Measurements from ENCODE around the gene ZNF511. TPM values are rescaled to one million over a fixed set of nuclear protein-coding genes. Genes with fewer than 3 reads are reported as not detected.
A peak's percentile ranks its signal among the peaks of the same experiment; 100 is the strongest.

The ZNF511 gene
- polyA plus RNA-seq, 1 donor from 2014 or later: 17.6 TPM

DNA sequence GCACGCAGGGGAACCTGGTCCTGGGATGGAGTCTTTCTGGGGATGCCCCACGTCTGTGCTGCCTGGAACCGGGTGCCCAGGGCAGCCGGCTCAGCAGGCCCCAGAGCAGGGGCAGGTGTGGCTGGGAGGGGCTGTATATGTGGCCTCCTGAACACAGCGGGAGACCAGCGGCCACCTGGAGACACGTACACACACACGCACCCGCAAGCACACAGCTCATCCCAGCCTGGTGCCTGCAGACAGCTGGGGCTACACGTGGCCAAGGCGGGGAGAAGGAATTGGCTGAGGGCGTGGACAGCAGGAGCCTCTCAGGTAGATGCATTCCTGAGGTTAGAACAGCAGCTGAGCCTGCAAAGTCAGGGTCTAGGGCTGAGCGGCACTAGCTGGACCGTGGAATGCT lies 46.0 kb upstream of the ZNF511 start:
- Histone ChIP-seq H2AFZ (ENCODE audit: low read depth, low read length) (no peak overlapping the region), H3K4me3 (ENCODE audit: low read length) (peak overlapping the region; percentile 56), H4K20me1 (ENCODE audit: insufficient read depth) (no peaks in the 10 kb centered on the region), H3K4me2 (ENCODE audit: low read length) (no peak overlapping the region), H3K9me3 (ENCODE audit: low read length) (no peaks in the 10 kb centered on the region), H3K27me3 (ENCODE audit: insufficient read depth, low read depth, low read length) (no peaks in the 10 kb centered on the region), H3K9me2 (ENCODE audit: insufficient read depth, low read length) (no peaks in the 10 kb centered on the region), H3K79me2 (replicated peaks; ENCODE audit: insufficient read depth, low read length) (no peaks in the 10 kb centered on the region), H3K36me3 (ENCODE audit: insufficient read depth, low read length) (no peaks in the 10 kb centered on the region), H3F3A (ENCODE audit: insufficient read depth, low read length, poor library complexity, severe bottlenecking) (no peaks in the 10 kb centered on the region), H3K27ac (ENCODE audit: low read length) (no peak overlapping the region), H3K9ac (ENCODE audit: low read length) (no peak overlapping the region)
- TF ChIP-seq SMC3 (conservative IDR thresholded peaks at IDR 0.05; ENCODE audit: poor library complexity): no peak
- TF ChIP-seq POLR2AphosphoS5 (IDR thresholded peaks at IDR 0.05): no peak
- TF ChIP-seq TAF1 (IDR thresholded peaks at IDR 0.05; ENCODE audit: low read depth): no peak
- no peak for TF ChIP-seq EP300 (conservative IDR thresholded peaks at IDR 0.05; ENCODE audit: poor library complexity, severe bottlenecking)
- TF ChIP-seq, protein P1, sequence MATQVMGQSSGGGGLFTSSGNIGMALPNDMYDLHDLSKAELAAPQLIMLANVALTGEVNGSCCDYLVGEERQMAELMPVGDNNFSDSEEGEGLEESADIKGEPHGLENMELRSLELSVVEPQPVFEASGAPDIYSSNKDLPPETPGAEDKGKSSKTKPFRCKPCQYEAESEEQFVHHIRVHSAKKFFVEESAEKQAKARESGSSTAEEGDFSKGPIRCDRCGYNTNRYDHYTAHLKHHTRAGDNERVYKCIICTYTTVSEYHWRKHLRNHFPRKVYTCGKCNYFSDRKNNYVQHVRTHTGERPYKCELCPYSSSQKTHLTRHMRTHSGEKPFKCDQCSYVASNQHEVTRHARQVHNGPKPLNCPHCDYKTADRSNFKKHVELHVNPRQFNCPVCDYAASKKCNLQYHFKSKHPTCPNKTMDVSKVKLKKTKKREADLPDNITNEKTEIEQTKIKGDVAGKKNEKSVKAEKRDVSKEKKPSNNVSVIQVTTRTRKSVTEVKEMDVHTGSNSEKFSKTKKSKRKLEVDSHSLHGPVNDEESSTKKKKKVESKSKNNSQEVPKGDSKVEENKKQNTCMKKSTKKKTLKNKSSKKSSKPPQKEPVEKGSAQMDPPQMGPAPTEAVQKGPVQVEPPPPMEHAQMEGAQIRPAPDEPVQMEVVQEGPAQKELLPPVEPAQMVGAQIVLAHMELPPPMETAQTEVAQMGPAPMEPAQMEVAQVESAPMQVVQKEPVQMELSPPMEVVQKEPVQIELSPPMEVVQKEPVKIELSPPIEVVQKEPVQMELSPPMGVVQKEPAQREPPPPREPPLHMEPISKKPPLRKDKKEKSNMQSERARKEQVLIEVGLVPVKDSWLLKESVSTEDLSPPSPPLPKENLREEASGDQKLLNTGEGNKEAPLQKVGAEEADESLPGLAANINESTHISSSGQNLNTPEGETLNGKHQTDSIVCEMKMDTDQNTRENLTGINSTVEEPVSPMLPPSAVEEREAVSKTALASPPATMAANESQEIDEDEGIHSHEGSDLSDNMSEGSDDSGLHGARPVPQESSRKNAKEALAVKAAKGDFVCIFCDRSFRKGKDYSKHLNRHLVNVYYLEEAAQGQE (IDR thresholded peaks at IDR 0.05; ENCODE audit: borderline replicate concordance): no peak
- no peak for TF ChIP-seq RAD21 (conservative IDR thresholded peaks at IDR 0.05)
- TF ChIP-seq, protein P2, sequence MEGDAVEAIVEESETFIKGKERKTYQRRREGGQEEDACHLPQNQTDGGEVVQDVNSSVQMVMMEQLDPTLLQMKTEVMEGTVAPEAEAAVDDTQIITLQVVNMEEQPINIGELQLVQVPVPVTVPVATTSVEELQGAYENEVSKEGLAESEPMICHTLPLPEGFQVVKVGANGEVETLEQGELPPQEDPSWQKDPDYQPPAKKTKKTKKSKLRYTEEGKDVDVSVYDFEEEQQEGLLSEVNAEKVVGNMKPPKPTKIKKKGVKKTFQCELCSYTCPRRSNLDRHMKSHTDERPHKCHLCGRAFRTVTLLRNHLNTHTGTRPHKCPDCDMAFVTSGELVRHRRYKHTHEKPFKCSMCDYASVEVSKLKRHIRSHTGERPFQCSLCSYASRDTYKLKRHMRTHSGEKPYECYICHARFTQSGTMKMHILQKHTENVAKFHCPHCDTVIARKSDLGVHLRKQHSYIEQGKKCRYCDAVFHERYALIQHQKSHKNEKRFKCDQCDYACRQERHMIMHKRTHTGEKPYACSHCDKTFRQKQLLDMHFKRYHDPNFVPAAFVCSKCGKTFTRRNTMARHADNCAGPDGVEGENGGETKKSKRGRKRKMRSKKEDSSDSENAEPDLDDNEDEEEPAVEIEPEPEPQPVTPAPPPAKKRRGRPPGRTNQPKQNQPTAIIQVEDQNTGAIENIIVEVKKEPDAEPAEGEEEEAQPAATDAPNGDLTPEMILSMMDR (IDR thresholded peaks at IDR 0.05; ENCODE audit: poor library complexity, severe bottlenecking): no peak
- TF ChIP-seq MXI1 (conservative IDR thresholded peaks at IDR 0.05; ENCODE audit: poor library complexity, severe bottlenecking): no peak
- TF ChIP-seq EZH2 (IDR thresholded peaks at IDR 0.05; ENCODE audit: borderline replicate concordance, insufficient read depth, low read length, poor library complexity, severe bottlenecking): no peak

DNA sequence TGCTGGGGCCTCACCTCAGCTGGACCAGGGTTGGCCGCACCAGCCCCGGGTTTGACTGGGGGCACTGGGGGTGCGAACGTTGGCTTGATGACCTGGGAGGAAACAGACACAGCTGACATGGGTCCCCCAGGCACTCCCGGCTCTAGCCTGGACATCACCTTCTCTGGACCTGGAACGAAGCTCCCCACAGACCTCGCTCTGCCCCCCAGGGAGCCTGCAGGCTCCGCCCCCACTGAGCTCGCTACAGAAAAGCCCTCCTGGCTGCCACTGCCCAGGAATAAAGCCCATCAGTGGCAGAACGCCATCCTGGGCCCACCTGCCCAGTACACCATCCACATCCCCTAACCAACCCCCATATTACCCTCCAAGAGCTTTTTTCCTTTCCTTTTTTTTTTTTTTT lies 45.0 kb upstream of the ZNF511 start:
- Histone ChIP-seq H3K9me3 (ENCODE audit: low read length) (no peaks in the 10 kb centered on the region), H3K4me3 (ENCODE audit: low read length) (no peak overlapping the region), H3K27ac (ENCODE audit: low read length) (no peak overlapping the region), H3K9ac (ENCODE audit: low read length) (no peak overlapping the region), H3K9me2 (ENCODE audit: insufficient read depth, low read length) (no peaks in the 10 kb centered on the region), H3K4me2 (ENCODE audit: low read length) (no peak overlapping the region), H3K79me2 (replicated peaks; ENCODE audit: insufficient read depth, low read length) (no peaks in the 10 kb centered on the region), H3K27me3 (ENCODE audit: insufficient read depth, low read depth, low read length) (no peaks in the 10 kb centered on the region), H3F3A (ENCODE audit: insufficient read depth, low read length, poor library complexity, severe bottlenecking) (no peaks in the 10 kb centered on the region), H2AFZ (ENCODE audit: low read depth, low read length) (no peak overlapping the region), H3K36me3 (ENCODE audit: insufficient read depth, low read length) (no peaks in the 10 kb centered on the region), H4K20me1 (ENCODE audit: insufficient read depth) (no peaks in the 10 kb centered on the region)
- no peak for TF ChIP-seq RAD21 (conservative IDR thresholded peaks at IDR 0.05)
- TF ChIP-seq MXI1 (conservative IDR thresholded peaks at IDR 0.05; ENCODE audit: poor library complexity, severe bottlenecking): no peak
- no peak for TF ChIP-seq EP300 (conservative IDR thresholded peaks at IDR 0.05; ENCODE audit: poor library complexity, severe bottlenecking)
- TF ChIP-seq EZH2 (IDR thresholded peaks at IDR 0.05; ENCODE audit: borderline replicate concordance, insufficient read depth, low read length, poor library complexity, severe bottlenecking): no peak
- no peak for TF ChIP-seq POLR2AphosphoS5 (IDR thresholded peaks at IDR 0.05)
- TF ChIP-seq, protein P2 (IDR thresholded peaks at IDR 0.05; ENCODE audit: poor library complexity, severe bottlenecking): no peak
- TF ChIP-seq, protein P1 (IDR thresholded peaks at IDR 0.05; ENCODE audit: borderline replicate concordance): no peak
- no peak for TF ChIP-seq SMC3 (conservative IDR thresholded peaks at IDR 0.05; ENCODE audit: poor library complexity)
- no peak for TF ChIP-seq TAF1 (IDR thresholded peaks at IDR 0.05; ENCODE audit: low read depth)

Measured in neural cell (in vitro differentiated cells).